Neuronal stem cell (in vitro differentiated cells): Measurements from ENCODE around the gene RNASE13.

Experiments used
- DNase-seq: peaks from one replicate; pipeline ENCODE4 v3.0.0-alpha.2; 2013; ENCODE audit warnings: low spot score
- H2AFZ ChIP-seq: one replicate; pipeline ENCODE4 v1.6.1; 2013; ENCODE audit warnings: mild to moderate bottlenecking, low read length, inconsistent platforms
- H2AK5ac ChIP-seq: 2 replicates; pipeline ENCODE4 v1.6.1; 2013; ENCODE audit warnings: low read depth, mild to moderate bottlenecking, inconsistent platforms, low read length, moderate library complexity, mixed read lengths
- H2BK120ac ChIP-seq: 2 replicates; pipeline ENCODE4 v1.6.1; 2013; ENCODE audit warnings: low read depth, mild to moderate bottlenecking, inconsistent platforms, low read length, moderate library complexity, mixed read lengths
- H2BK12ac ChIP-seq: one replicate; pipeline ENCODE4 v1.6.1; 2013; ENCODE audit warnings: low read length, inconsistent platforms
- H2BK15ac ChIP-seq: 2 replicates; pipeline ENCODE4 v1.6.1; 2013; ENCODE audit warnings: mild to moderate bottlenecking, low read length, inconsistent platforms, mixed read lengths
- H2BK5ac ChIP-seq: one replicate; pipeline ENCODE4 v1.6.1; 2013; ENCODE audit warnings: inconsistent platforms, mild to moderate bottlenecking, low read length, moderate library complexity
- H3K14ac ChIP-seq: one replicate; pipeline ENCODE4 v1.6.1; 2013; ENCODE audit warnings: low read length, inconsistent platforms
- H3K18ac ChIP-seq: 2 replicates; pipeline ENCODE4 v1.6.1; 2013; ENCODE audit warnings: low read length, inconsistent platforms
- H3K23ac ChIP-seq: 2 replicates; pipeline ENCODE4 v1.6.1; 2013; ENCODE audit warnings: low read depth, mild to moderate bottlenecking, mixed read lengths, low read length, inconsistent platforms; ENCODE audit not compliant: poor library complexity
- H3K27ac ChIP-seq: replicated peaks from 3 replicates; pipeline ENCODE4 v1.5.1; 2013; ENCODE audit warnings: low read length, inconsistent platforms
- H3K27me3 ChIP-seq, 3 experiments: 2 replicates each; pipeline ENCODE4 v1.6.1; 2013; ENCODE audit warnings: low read length in 3 of 3, mild to moderate bottlenecking in 2 of 3, inconsistent platforms in 1 of 3, low read depth in 1 of 3, mixed read lengths in 1 of 3, moderate library complexity in 1 of 3; ENCODE audit not compliant: control insufficient read depth in 3 of 3, insufficient read depth in 3 of 3
- H3K36me3 ChIP-seq, 2 donors: replicated peaks in 1 of 2; 2 replicates each; pipeline ENCODE4 v1.6.1; 2013; ENCODE audit warnings: low read length in 2 of 2; ENCODE audit not compliant: control insufficient read depth in 2 of 2, insufficient read depth in 2 of 2
- H3K4ac ChIP-seq: 2 replicates; pipeline ENCODE4 v1.6.1; 2013; ENCODE audit warnings: inconsistent platforms, mild to moderate bottlenecking, low read length, moderate library complexity
- H3K4me1 ChIP-seq, 2 donors: 1 replicate in 1 of 2; 2 replicates in 1 of 2; pipeline ENCODE4 v1.6.1; 2013; ENCODE audit warnings: low read length in 2 of 2, low read depth in 1 of 2; ENCODE audit not compliant: control insufficient read depth in 2 of 2, insufficient read depth in 1 of 2
- H3K4me2 ChIP-seq: one replicate; pipeline ENCODE4 v1.6.1; 2013; ENCODE audit warnings: mild to moderate bottlenecking, low read length, inconsistent platforms; ENCODE audit not compliant: insufficient read depth, poor library complexity, severe bottlenecking
- H3K4me3 ChIP-seq, 2 donors: 2 replicates each; pipeline ENCODE4 v1.5.1; 2013; ENCODE audit warnings: low read length in 2 of 2, mild to moderate bottlenecking in 2 of 2, inconsistent platforms in 1 of 2, moderate library complexity in 1 of 2
- H3K79me1 ChIP-seq: one replicate; pipeline ENCODE4 v1.6.1; 2013; ENCODE audit warnings: low read depth, mild to moderate bottlenecking, inconsistent platforms, low read length, moderate library complexity
- H3K9ac ChIP-seq: one replicate; pipeline ENCODE4 v1.6.1; 2013; ENCODE audit warnings: mild to moderate bottlenecking, low read depth, low read length, inconsistent platforms; ENCODE audit not compliant: poor library complexity
- H3K9me3 ChIP-seq, 2 donors: replicated peaks in 1 of 2; 2 replicates each; pipeline versions ENCODE3 to v1.6.1; 2013; ENCODE audit warnings: low read length in 2 of 2, mild to moderate bottlenecking in 2 of 2, inconsistent platforms in 1 of 2, low read depth in 1 of 2, mixed read lengths in 1 of 2, moderate library complexity in 1 of 2; ENCODE audit not compliant: control insufficient read depth in 2 of 2, insufficient read depth in 1 of 2
- H4K8ac ChIP-seq: one replicate; pipeline ENCODE4 v1.6.1; 2013; ENCODE audit warnings: low read depth, mild to moderate bottlenecking, inconsistent platforms, low read length, moderate library complexity
- H4K91ac ChIP-seq: one replicate; pipeline ENCODE4 v1.6.1; 2013; ENCODE audit warnings: low read length, low read depth, mild to moderate bottlenecking, inconsistent platforms; ENCODE audit not compliant: poor library complexity
- WGBS, 2 donors: extraction: QIAGEN DNeasy Blood & Tissue Kit; methylation state at CpG; one replicate each; pipeline ENCODE4 v1.1.7; 2013; ENCODE audit warnings: missing lambda C conversion rate in 2 of 2, mixed read lengths in 1 of 2; ENCODE audit not compliant: insufficient read length in 2 of 2, insufficient replicate concordance in 1 of 2; ENCODE audit errors: extremely low coverage in 2 of 2; 5-methylcytosine and 5-hydroxymethylcytosine counted together

RNASE13 gene

GRCh38 chr14:21019366-21019765, 15.2 kb downstream of the RNASE13 start:
- H3K9ac ChIP-seq = no peak overlapping the region
- DNase-seq = no peak
- no peak overlapping the region for H3K23ac ChIP-seq
- H4K8ac ChIP-seq = no peak overlapping the region
- no peak overlapping the region for H2AK5ac ChIP-seq
- no peaks in the 10 kb centered on the region for H3K79me1 ChIP-seq
- no peak overlapping the region for H3K14ac ChIP-seq
- no peak overlapping the region for H2BK120ac ChIP-seq
- no peak overlapping the region for H2AFZ ChIP-seq
- H3K9me3 ChIP-seq = peaks cover 0 to 9% of the 10 kb centered on the region in 2 donors
- H3K36me3 ChIP-seq = no peaks in the 10 kb centered on the region
- no peak overlapping the region for H3K27ac ChIP-seq
- peaks cover 0 to 3% of the 10 kb centered on the region in 2 donors for H3K4me1 ChIP-seq
- H3K4me3 ChIP-seq = no peak overlapping the region
- H3K27me3 ChIP-seq = peaks cover 5 to 48% (median 23%) of the 10 kb centered on the region in 3 experiments
- H3K18ac ChIP-seq = no peak overlapping the region
- H3K4me2 ChIP-seq = no peak overlapping the region
- no CpG with 5 or more reads among the region's 1 CpG for WGBS, 2 donors
- no peak overlapping the region for H2BK12ac ChIP-seq
- no peak overlapping the region for H2BK5ac ChIP-seq
- H2BK15ac ChIP-seq = no peak overlapping the region
- H4K91ac ChIP-seq = no peak overlapping the region
- no peak overlapping the region for H3K4ac ChIP-seq

GRCh38 chr14:21018781-21019180, 15.8 kb downstream of the RNASE13 start:
- H2BK15ac ChIP-seq = peak overlapping the region; percentile 24
- H2AK5ac ChIP-seq = peak overlapping the region; percentile 38
- no peak for DNase-seq
- no peak overlapping the region for H3K14ac ChIP-seq
- no peak overlapping the region for H4K8ac ChIP-seq
- no peak overlapping the region for H3K27ac ChIP-seq
- H3K79me1 ChIP-seq = no peaks in the 10 kb centered on the region
- no peak overlapping the region for H3K4me2 ChIP-seq
- H2AFZ ChIP-seq = no peak overlapping the region
- no CpG with 5 or more reads among the region's 3 CpGs for WGBS, 2 donors
- H4K91ac ChIP-seq = no peak overlapping the region
- H2BK5ac ChIP-seq = no peak overlapping the region
- no peak overlapping the region for H3K4me3 ChIP-seq
- peaks cover 0 to 9% of the 10 kb centered on the region in 2 donors for H3K9me3 ChIP-seq
- peaks cover 0 to 3% of the 10 kb centered on the region in 2 donors for H3K4me1 ChIP-seq
- H2BK120ac ChIP-seq = no peak overlapping the region
- H3K36me3 ChIP-seq = no peaks in the 10 kb centered on the region
- no peak overlapping the region for H3K4ac ChIP-seq
- H2BK12ac ChIP-seq = no peak overlapping the region
- peaks cover 2 to 42% (median 17%) of the 10 kb centered on the region in 3 experiments for H3K27me3 ChIP-seq
- H3K18ac ChIP-seq = no peak overlapping the region
- H3K9ac ChIP-seq = no peak overlapping the region
- no peak overlapping the region for H3K23ac ChIP-seq

- H3K9me3 ChIP-seq = peaks cover 0 to 5% of the 10 kb centered on the region in 2 donors
- H3K4me3 ChIP-seq = no peak overlapping the region
- H3K36me3 ChIP-seq = no peaks in the 10 kb centered on the region
- H4K91ac ChIP-seq = no peak overlapping the region
- no peak overlapping the region for H3K18ac ChIP-seq
- no CpG with 5 or more reads among the region's 7 CpGs for WGBS, 2 donors
- no peak overlapping the region for H2BK12ac ChIP-seq
- H2BK15ac ChIP-seq = no peak overlapping the region
- no peak overlapping the region for H4K8ac ChIP-seq
- H2AFZ ChIP-seq = no peak overlapping the region
- no peak overlapping the region for H2BK120ac ChIP-seq
- no peak overlapping the region for H3K4ac ChIP-seq
- H3K23ac ChIP-seq = no peak overlapping the region
- H3K4me2 ChIP-seq = no peak overlapping the region
- no peak overlapping the region for H3K14ac ChIP-seq
- DNase-seq = no peak
- H2BK5ac ChIP-seq = peak overlapping the region; percentile 58
- peak overlapping the region; percentile 38 for H2AK5ac ChIP-seq
- peaks cover 0 to 3% of the 10 kb centered on the region in 2 donors for H3K4me1 ChIP-seq
- H3K79me1 ChIP-seq = no peaks in the 10 kb centered on the region
- H3K27ac ChIP-seq = no peak overlapping the region
- no peak overlapping the region for H3K9ac ChIP-seq
- H3K27me3 ChIP-seq = peaks cover 0 to 37% (median 12%) of the 10 kb centered on the region in 3 experiments
Measured at GRCh38 chr14:21018286-21018685, 16.3 kb downstream of the RNASE13 start.

- no CpG with 5 or more reads among the region's 28 CpGs for WGBS, 2 donors
- H2BK15ac ChIP-seq = no peak overlapping the region
- H2AK5ac ChIP-seq = peak overlapping the region; percentile 65
- H3K79me1 ChIP-seq = no peaks in the 10 kb centered on the region
- no peak overlapping the region for H3K18ac ChIP-seq
- H2BK120ac ChIP-seq = no peak overlapping the region
- peak overlapping the region; percentile 58 for H2BK5ac ChIP-seq
- DNase-seq = no peak
- peaks cover 0 to 31% (median 6%) of the 10 kb centered on the region in 3 experiments for H3K27me3 ChIP-seq
- H3K36me3 ChIP-seq = no peaks in the 10 kb centered on the region
- H3K4ac ChIP-seq = no peak overlapping the region
- H3K4me2 ChIP-seq = no peak overlapping the region
- H4K8ac ChIP-seq = no peak overlapping the region
- H4K91ac ChIP-seq = no peak overlapping the region
- H3K4me1 ChIP-seq = peaks cover 0 to 3% of the 10 kb centered on the region in 2 donors
- no peak overlapping the region for H3K27ac ChIP-seq
- H3K9ac ChIP-seq = no peak overlapping the region
- peak overlapping the region; percentile 26 for H3K14ac ChIP-seq
- H3K4me3 ChIP-seq = no peak overlapping the region
- H2AFZ ChIP-seq = no peak overlapping the region
- peak overlapping the region; percentile 20 for H3K23ac ChIP-seq
- H3K9me3 ChIP-seq = peaks cover 0 to 3% of the 10 kb centered on the region in 2 donors
- peak overlapping the region; percentile 42 for H2BK12ac ChIP-seq
Measured at GRCh38 chr14:21017528-21018245, 16.9 kb downstream of the RNASE13 start.
